ENCODE measurements around the gene VPS37C.
A peak's percentile ranks its signal among the peaks of the same experiment; 100 is the strongest.
"Not testable (repeated sequence)": the region's sequence is repeated elsewhere in the genome, so short reads cannot be mapped to it uniquely, and the experiment has no call there.

VPS37C gene

GRCh38 chr11:61115498-61116224, 45.6 kb downstream of the VPS37C start:
- DNase-seq = no peak

- DNase-seq = no peak
These were observed 46.3 kb downstream of the VPS37C start for GRCh38 chr11:61114913-61115312.

GRCh38 chr11:61113201-61113600, 48.0 kb downstream of the VPS37C start:
- DNase-seq = no peak

DNA sequence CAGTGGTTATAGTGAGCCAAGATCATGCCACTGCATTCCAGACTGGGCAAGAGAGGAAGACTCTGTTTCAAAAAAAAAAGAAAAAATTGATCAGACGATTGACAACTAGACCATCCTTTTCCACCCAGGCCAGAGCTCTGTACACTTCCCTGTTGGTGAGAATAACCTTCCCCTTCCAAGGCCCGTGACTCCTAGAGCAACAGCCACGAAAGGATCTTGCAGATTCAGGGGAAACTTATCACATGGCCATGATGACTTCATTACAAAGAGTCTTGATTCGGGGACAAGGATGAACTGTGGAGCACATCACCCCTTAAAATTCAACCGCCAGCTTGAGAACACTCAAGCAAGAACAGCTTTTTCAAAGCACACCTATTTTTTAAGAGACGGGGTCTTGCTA, 48.7 kb downstream of the VPS37C start:
- no peak for DNase-seq

GRCh38 chr11:61111786-61112517, 49.3 kb downstream of the VPS37C start:
- peak; percentile 74 for DNase-seq

GRCh38 chr11:61111050-61111435, 50.2 kb downstream of the VPS37C start:
- DNase-seq = no peak

DNA sequence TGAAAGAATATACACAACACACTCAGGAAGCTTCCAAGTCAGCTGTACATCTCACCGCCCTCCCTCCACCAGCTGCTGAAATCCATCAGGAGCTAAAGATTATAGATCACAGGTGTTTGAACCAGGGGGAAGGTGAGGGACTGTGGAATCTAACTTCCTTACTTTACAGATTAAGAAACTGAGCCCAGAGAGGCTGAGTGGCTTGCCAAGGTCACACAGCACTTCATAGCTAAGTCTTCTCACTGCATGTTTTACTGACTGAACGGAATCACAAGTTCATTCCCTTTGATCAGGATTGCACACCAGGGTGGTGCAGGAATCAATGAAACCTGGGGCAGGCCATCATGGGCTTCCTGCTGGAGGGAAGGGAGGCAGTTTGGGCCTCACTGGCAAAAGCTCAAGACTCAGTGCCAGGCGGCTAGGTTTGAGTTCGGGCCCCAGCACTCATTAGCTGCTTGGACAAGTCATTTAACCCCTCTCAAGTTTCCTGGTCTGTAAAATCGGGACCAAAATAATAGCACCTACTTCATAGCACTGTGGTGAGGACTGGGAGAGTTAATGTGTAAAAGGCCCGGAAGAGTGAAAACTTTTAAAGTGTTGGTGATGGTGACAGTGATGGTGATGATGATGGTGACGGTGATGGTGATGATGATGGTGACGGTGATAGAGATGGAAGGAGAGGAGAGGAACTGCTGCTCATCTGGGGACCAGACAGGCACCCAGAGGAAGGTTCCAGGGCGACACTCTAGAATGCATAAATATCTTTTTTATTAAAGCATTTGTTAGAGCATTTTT, 50.8 kb downstream of the VPS37C start:
- DNase-seq = no peak

- no peak for DNase-seq
These were observed 51.6 kb downstream of the VPS37C start for GRCh38 chr11:61109671-61110070.

- DNase-seq = no peak
These were observed 52.2 kb downstream of the VPS37C start for GRCh38 chr11:61108847-61109585.

- no peak for DNase-seq
These were observed 53.3 kb downstream of the VPS37C start for GRCh38 chr11:61107888-61108287.

GRCh38 chr11:61106894-61107470, 54.2 kb downstream of the VPS37C start:
- no peak for DNase-seq

DNA sequence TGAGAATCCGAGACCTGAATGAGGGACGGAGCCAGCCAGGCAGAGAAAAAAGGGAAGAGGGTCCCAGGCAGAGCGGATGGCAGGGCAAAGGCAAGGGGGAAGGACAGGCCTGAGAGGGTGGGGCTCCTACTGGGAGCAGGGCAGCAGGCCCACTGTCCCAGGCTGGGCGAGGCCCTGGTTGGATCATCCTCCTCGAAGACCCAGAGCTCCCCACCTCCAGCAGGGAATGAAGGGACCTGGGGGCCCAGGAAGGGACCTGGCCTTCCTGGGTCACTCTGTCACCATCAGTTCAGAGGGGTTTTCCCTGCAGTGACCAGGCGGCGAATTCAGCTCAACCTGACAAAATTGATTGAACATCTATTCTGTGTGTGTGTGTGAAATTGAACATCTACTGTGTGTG, 54.9 kb downstream of the VPS37C start:
- no peak for DNase-seq

DNA sequence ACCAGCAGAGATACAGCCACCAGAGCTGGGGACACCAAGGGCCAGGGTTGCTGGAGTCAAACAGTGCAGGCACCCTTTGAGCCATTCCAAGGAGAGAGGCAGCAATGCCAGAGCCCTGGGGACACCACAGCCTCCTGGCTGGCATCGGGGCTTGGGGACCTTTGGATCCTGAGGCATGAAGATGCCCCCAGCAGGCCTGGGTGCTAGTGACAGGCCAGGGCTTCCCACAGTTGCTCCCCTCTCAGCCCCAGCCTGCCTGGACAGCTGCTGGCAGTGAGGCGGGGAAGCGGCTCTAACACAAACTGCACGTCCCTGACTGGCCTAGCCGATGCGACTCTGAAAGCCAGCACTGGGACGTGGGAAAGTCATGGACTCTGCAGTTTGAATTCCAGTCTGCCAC, 56.3 kb downstream of the VPS37C start:
- DNase-seq = no peak

DNA sequence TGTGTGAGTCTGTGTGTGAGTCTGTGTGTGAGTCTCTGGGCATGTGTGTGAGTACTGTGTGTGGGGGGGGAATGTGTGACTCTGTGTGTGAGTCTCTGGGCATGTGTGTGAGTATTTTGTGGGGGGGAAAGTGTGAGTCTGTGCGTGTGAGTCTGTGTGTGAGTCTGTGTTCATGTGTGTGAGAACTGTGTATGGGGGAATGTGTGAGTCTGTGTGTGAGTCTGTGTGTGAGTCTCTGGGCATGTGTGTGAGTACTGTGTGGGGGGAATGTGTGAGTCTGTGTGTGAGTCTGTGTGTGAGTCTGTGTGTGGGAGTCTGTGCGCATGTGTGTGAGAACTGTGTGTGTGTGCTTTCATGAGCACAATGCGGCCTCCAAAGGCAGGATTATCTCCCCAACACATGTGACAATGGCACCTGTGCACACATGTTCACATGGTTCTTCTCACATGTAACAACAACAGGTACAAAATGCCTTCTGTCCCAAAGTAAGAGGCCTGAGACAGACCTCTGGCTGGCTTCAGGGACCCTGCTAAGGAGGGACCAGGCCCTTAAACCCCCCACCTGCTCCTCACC, 57.3 kb downstream of the VPS37C start:
- DNase-seq = no peak

DNA sequence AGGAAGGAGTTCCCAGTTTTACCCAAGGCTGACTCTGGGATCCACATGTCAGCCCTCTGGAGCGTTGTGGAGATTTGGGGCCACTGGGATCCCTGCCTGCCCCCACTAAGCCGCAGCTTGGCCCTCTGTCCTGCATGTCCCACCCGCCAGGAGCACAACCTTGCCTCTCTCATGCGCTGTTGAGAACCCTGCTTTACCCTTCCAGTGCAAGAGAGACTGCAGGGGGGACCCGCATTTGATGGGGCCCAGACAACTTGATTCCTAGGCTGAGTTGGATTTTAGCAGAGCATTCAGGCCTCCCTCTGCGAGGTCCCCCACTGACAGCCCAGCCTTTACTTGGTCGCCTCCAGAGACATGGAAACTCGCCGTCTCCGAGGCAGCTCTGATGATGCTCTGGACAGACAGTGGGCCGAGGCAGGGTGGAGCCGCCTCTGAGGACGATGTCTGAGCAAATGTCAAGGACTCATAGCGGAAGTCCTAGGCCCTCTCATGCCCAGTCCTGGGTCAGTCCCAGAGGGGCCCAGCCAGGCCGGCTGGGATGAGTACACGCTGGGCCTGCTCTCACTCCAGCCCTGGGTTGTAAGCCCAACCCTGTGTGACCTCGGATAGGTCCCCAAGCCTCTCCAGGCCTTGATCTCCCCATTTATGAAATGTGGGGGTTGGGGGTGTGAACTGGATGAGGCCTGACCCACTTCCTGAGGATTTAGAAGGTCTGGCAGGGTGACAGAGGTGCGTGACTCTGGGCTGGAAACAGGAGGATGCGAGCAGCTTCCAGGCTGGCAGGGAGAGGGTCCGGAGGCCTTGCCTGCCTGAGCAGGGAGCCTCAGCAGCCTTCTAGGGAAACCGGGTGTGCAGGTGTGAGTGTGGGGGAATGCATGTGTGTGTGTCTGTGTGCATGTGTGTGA, 58.3 kb downstream of the VPS37C start:
- DNase-seq = no peak

GRCh38 chr11:61098778-61099177, 62.4 kb downstream of the VPS37C start:
- DNase-seq = peak; percentile 51

GRCh38 chr11:61098261-61098660, 63.0 kb downstream of the VPS37C start:
- not testable (repeated sequence) for DNase-seq

- DNase-seq = no peak
These were observed 66.2 kb downstream of the VPS37C start for GRCh38 chr11:61095021-61095420.

GRCh38 chr11:61094167-61094566, 67.1 kb downstream of the VPS37C start:
- DNase-seq = peak; percentile 51

DNA sequence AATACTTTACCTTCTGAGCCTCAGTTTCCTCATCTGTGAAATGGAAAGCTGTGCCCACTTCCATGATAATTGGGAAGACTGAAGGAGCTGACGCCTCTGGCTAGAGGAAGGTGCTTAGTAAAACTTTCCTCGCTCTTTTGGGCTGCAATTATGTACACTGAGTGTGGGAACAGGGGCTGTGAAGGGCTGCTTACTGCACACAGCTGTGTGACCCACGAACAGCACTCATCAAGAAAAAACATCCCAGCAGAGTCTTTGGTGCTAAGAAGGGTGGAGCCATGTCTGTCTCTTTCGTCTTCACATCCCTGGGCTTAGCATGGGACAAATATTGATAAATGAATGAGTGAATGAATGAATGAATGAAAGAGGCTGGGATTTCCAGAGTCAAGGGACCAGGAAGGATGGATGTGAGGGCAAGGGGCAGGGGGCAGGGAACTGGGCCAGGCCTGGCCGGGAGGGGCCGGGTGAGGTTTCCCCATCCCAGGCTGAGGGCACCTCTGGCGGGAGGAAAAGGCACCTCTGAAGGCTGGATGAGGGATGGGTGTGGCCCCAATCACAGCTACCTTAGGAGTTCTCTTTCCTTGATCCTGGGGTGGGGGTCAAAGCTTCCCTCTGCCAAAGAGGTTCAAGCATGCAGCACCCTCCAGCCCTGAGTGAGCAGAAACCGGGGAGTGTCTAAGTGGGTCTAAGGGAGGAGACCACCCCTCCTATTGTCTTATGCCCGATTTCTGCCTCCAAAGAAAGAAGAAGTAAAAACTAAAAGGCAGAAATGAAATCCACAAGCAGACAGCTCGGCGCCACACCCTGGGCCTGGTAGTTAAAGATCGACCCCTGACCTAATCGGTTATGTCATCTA, 68.1 kb downstream of the VPS37C start:
- DNase-seq = peak; percentile 46

All from activated CD8-positive, alpha-beta memory T cell treated with anti-CD3 and anti-CD28 coated beads, Interleukin-2, amount 50 U/mL, for 48 hours (primary cell).